Parathyroid adenoma (tissue), 2 donors: ENCODE measurements around the gene FASTKD3.

Experiments used
- H2AFZ ChIP-seq: fragments of 300-600 bp; sonication (generic); one replicate; pipeline ENCODE4 v1.7.0; 2017; ENCODE audit warnings: antibody characterized with exemption, mild to moderate bottlenecking
- H3K27ac ChIP-seq: fragments of 300-600 bp; sonication (generic); one replicate; pipeline ENCODE4 v1.7.0; 2017
- H3K27me3 ChIP-seq: fragments of 300-600 bp; sonication (generic); one replicate; pipeline ENCODE4 v1.7.0; 2017; ENCODE audit warnings: low read length; ENCODE audit not compliant: control insufficient read depth, insufficient read depth
- H3K36me3 ChIP-seq: fragments of 300-600 bp; sonication (generic); one replicate; pipeline ENCODE4 v1.7.0; 2017; ENCODE audit warnings: low read length; ENCODE audit not compliant: control insufficient read depth, insufficient read depth
- H3K4me1 ChIP-seq: fragments of 300-600 bp; sonication (generic); one replicate; pipeline ENCODE4 v1.7.0; 2017; ENCODE audit warnings: control low read depth
- H3K4me2 ChIP-seq: fragments of 300-600 bp; sonication (generic); one replicate; pipeline ENCODE4 v1.7.0; 2017; ENCODE audit warnings: low read length
- H3K4me3 ChIP-seq: fragments of 300-600 bp; sonication (generic); one replicate; pipeline ENCODE4 v1.7.0; 2017; ENCODE audit warnings: low read depth, low read length
- H3K79me2 ChIP-seq: fragments of 300-600 bp; sonication (generic); one replicate; pipeline ENCODE4 v1.7.0; 2017; ENCODE audit warnings: control low read depth
- H3K9ac ChIP-seq: fragments of 300-600 bp; sonication (generic); one replicate; pipeline ENCODE4 v1.7.0; 2017; ENCODE audit warnings: mild to moderate bottlenecking
- H3K9me3 ChIP-seq: fragments of 300-600 bp; sonication (generic); one replicate; pipeline ENCODE4 v1.7.0; 2017; ENCODE audit warnings: low read length; ENCODE audit not compliant: control insufficient read depth
- TF ChIP-seq, protein P1 (sequence below): fragments of 300-600 bp; sonication (generic); IDR thresholded peaks from one replicate; pipeline ENCODE4 v1.7.0; 2017; ENCODE audit warnings: antibody characterized with exemption, mild to moderate bottlenecking
- donor health status: primary hyperparathyroidism.

The FASTKD3 gene

GRCh38 chr5:7811715-7812114 lies 57.1 kb downstream of the FASTKD3 start:
- Histone ChIP-seq H3K4me3 (no peak overlapping the region), H3K27ac (peak overlapping the region; percentile 2), H3K27me3 (no peaks in the 10 kb centered on the region), H2AFZ (peak overlapping the region; percentile 36), H3K79me2 (no peaks in the 10 kb centered on the region), H3K9ac (no peak overlapping the region), H3K4me1 (peaks cover 40% of the 10 kb centered on the region), H3K4me2 (no peak overlapping the region), H3K36me3 (no peaks in the 10 kb centered on the region), H3K9me3 (no peaks in the 10 kb centered on the region)
- TF ChIP-seq, protein P1, sequence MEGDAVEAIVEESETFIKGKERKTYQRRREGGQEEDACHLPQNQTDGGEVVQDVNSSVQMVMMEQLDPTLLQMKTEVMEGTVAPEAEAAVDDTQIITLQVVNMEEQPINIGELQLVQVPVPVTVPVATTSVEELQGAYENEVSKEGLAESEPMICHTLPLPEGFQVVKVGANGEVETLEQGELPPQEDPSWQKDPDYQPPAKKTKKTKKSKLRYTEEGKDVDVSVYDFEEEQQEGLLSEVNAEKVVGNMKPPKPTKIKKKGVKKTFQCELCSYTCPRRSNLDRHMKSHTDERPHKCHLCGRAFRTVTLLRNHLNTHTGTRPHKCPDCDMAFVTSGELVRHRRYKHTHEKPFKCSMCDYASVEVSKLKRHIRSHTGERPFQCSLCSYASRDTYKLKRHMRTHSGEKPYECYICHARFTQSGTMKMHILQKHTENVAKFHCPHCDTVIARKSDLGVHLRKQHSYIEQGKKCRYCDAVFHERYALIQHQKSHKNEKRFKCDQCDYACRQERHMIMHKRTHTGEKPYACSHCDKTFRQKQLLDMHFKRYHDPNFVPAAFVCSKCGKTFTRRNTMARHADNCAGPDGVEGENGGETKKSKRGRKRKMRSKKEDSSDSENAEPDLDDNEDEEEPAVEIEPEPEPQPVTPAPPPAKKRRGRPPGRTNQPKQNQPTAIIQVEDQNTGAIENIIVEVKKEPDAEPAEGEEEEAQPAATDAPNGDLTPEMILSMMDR, result no peak
